Sigmoid colon (tissue), 7 donors: Measurements from ENCODE around the gene ZNF771. TPM values are rescaled to one million over a fixed set of nuclear protein-coding genes. Genes with fewer than 3 reads are reported as not detected.
A peak's percentile ranks its signal among the peaks of the same experiment; 100 is the strongest.

Experiments used
- DNase-seq: peaks from one replicate; pipeline ENCODE4 v3.0.0-alpha.2; 2019
- H3K27ac ChIP-seq, 4 donors: fragments of 200-600 bp; sonication (generic); one replicate each; pipeline ENCODE4 v1.5.1; 2016 to 2019; ENCODE audit warnings: mild to moderate bottlenecking in 1 of 4
- H3K27me3 ChIP-seq, 3 donors: fragments of 200-600 bp; sonication (generic); one replicate each; pipeline ENCODE4 v1.5.1; 2019; ENCODE audit warnings: mild to moderate bottlenecking in 1 of 3
- H3K36me3 ChIP-seq, 4 donors: fragments of 200-600 bp; sonication (generic); one replicate each; pipeline ENCODE4 v1.5.1; 2016 to 2019
- H3K4me1 ChIP-seq, 4 donors: fragments of 200-600 bp; sonication (generic); one replicate each; pipeline ENCODE4 v1.5.1; 2017 to 2019
- H3K4me3 ChIP-seq, 4 donors: fragments of 200-600 bp; sonication (generic); one replicate each; pipeline ENCODE4 v1.5.1; 2017 to 2019; ENCODE audit warnings: mild to moderate bottlenecking in 2 of 4, moderate library complexity in 1 of 4
- H3K9me3 ChIP-seq, 4 donors: fragments of 200-600 bp in 3 of 4; sonication (generic) in 3 of 4; one replicate each; pipeline versions ENCODE4 v1.5.1 to v1.6.1; 2013 to 2019
- EP300 ChIP-seq, 4 donors: sonication (generic); formaldehyde crosslinking; IDR thresholded peaks; one replicate each; pipeline ENCODE4 v1.6.1; 2017; ENCODE audit warnings: antibody characterized with exemption in 4 of 4
- POLR2A ChIP-seq, 2 donors: fragments of 450-650 bp; IDR thresholded peaks; one replicate each; pipeline ENCODE4 v1.6.1; 2016; ENCODE audit warnings: antibody characterized with exemption in 2 of 2, mild to moderate bottlenecking in 2 of 2, moderate library complexity in 2 of 2
- POLR2AphosphoS5 ChIP-seq, 4 donors: sonication (generic); formaldehyde crosslinking; IDR thresholded peaks; one replicate each; pipeline ENCODE4 v1.6.1; 2017; ENCODE audit warnings: antibody characterized with exemption in 4 of 4
- WGBS, 2 donors: extraction: QIAGEN DNeasy Blood & Tissue Kit; methylation state at CpG; one replicate each; pipeline ENCODE4 v1.1.7; 2013; 5-methylcytosine and 5-hydroxymethylcytosine counted together
- intact Hi-C: fragments of 100-400 bp; cut with DNase I; formaldehyde crosslinking; loops from one replicate; pipeline ENCODE4 v1.15.1; 2023
- polyA plus RNA-seq, 3 donors: library from polyadenylated mRNA; stranded (reverse); fragments of 200-250 nt; gene quantifications; one replicate each; pipeline ENCODE4 v1.2.3, GENCODE V29; 2013
- total RNA-seq, 4 donors: library from RNA; depleted of rRNA; stranded (reverse); fragments of >200 nt; gene quantifications; one replicate each; pipeline ENCODE4 v1.1.0, GENCODE V29; 2016
- TF ChIP-seq, protein P1 (sequence below), 4 experiments: fragments of 450-650 bp in 3 of 4; fragments of 200-600 bp in 1 of 4; IDR thresholded peaks; one replicate each; pipeline ENCODE4 v1.5.1; 2016 to 2019; ENCODE audit warnings: antibody characterized with exemption in 4 of 4, mild to moderate bottlenecking in 3 of 4, moderate library complexity in 2 of 4
- donor health status: healthy with polysubstance abuse.
- donor health status: Bipolar disorder and iron deficiency.
- donor health status: healthy.

The ZNF771 gene
- total and polyA plus RNA-seq, 7 donors = 2.5 to 30.7 (median 17.4) TPM

DNA sequence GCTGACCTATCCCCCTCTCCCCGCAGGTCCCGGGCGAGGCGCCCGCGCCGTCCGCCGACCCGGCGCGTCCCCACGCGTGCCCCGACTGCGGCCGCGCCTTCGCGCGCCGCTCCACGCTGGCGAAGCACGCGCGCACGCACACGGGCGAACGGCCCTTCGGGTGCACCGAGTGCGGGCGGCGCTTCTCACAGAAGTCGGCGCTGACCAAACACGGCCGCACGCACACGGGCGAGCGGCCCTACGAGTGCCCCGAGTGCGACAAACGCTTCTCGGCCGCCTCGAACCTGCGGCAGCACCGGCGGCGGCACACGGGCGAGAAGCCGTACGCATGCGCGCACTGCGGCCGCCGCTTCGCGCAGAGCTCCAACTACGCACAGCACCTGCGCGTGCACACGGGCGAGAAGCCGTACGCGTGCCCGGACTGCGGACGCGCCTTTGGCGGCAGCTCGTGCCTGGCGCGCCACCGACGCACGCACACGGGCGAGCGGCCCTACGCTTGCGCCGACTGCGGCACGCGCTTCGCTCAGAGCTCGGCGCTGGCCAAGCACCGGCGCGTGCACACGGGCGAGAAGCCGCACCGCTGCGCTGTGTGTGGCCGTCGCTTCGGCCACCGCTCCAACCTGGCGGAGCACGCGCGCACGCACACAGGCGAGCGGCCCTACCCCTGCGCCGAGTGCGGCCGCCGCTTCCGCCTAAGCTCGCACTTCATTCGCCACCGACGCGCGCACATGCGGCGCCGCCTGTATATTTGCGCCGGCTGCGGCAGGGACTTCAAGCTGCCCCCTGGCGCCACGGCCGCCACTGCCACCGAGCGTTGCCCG, 10.3 kb downstream of the ZNF771 start:
- Histone ChIP-seq H3K9me3 (no peaks in the 10 kb centered on the region), H3K4me1 (peaks cover 0 to 14% (median 12%) of the 10 kb centered on the region in 4 donors), H3K4me3 (peak overlapping the region; percentile 33 to 72 (median 57)), H3K27me3 (no peaks in the 10 kb centered on the region), H3K36me3 (peaks cover 0 to 19% (median under 1%) of the 10 kb centered on the region in 4 donors), H3K27ac (peak overlapping the region; percentile 83 to 89 (median 88))
- intact Hi-C loops = no loop called here
- WGBS, 2 donors = 1 to 2% methylated on average over 140 of the region's 140 CpGs
- TF ChIP-seq POLR2AphosphoS5 (IDR thresholded peaks at IDR 0.05) = peak; percentile 15 to 41 (median 30)
- TF ChIP-seq POLR2A (IDR thresholded peaks at IDR 0.05) = no peak
- TF ChIP-seq EP300 (IDR thresholded peaks at IDR 0.05) = no peak
- TF ChIP-seq, protein P1, sequence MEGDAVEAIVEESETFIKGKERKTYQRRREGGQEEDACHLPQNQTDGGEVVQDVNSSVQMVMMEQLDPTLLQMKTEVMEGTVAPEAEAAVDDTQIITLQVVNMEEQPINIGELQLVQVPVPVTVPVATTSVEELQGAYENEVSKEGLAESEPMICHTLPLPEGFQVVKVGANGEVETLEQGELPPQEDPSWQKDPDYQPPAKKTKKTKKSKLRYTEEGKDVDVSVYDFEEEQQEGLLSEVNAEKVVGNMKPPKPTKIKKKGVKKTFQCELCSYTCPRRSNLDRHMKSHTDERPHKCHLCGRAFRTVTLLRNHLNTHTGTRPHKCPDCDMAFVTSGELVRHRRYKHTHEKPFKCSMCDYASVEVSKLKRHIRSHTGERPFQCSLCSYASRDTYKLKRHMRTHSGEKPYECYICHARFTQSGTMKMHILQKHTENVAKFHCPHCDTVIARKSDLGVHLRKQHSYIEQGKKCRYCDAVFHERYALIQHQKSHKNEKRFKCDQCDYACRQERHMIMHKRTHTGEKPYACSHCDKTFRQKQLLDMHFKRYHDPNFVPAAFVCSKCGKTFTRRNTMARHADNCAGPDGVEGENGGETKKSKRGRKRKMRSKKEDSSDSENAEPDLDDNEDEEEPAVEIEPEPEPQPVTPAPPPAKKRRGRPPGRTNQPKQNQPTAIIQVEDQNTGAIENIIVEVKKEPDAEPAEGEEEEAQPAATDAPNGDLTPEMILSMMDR (IDR thresholded peaks at IDR 0.05) = peak in 1 of 4 experiments; percentile 26
- peak; percentile 92 for DNase-seq

DNA sequence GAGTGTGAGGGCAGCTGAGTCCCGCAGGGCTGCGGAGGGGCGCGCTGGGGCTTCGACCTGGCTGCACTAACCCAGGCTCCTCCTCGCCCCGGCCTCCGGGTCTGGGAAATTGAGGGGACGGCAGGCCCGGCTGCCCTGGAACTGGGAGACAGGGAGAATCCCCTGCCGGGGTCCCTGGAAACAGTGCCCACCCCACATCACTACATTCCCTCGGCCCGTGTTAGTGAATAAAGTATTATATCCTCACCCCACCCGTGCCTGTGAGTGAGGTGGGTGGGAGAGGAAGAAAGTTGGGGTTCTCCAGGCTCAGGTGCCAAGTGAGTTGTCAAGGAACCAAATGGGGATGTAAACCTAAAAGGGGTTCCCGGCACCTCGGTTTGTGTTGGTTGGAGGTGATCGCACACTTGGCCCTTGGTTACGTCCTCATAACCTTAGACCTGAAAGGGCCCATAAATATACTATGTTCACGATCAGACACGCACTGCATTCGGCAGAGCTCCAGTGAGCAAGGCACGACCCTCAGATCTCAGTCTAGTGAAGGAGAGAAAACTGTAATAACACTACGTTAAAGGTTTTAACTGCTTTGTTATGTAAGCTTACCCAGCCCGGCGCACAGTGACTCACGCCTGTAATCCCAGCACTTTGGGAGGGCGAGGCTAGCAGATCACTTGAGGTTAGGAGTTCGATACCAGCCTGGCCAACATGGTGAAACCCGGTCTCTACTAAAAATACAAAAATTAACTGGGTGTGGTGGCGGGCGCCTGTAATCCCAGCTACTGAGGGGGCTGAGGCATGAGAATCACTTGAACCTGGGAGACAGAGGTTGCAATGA, 11.2 kb downstream of the ZNF771 start:
- H3K27me3 ChIP-seq = no peaks in the 10 kb centered on the region
- TF ChIP-seq POLR2AphosphoS5 (IDR thresholded peaks at IDR 0.05) (no peak), POLR2A (IDR thresholded peaks at IDR 0.05) (no peak), EP300 (IDR thresholded peaks at IDR 0.05) (no peak)
- TF ChIP-seq, protein P1 (IDR thresholded peaks at IDR 0.05) = no peak
- H3K36me3 ChIP-seq = peaks cover 0 to 19% (median 3%) of the 10 kb centered on the region in 4 donors
- intact Hi-C loops = no loop called here
- no peaks in the 10 kb centered on the region for H3K9me3 ChIP-seq
- H3K4me3 ChIP-seq = peak overlapping the region; percentile 33 to 72 (median 57)
- no peak for DNase-seq
- H3K4me1 ChIP-seq = peaks cover 0 to 14% (median 12%) of the 10 kb centered on the region in 4 donors
- peak overlapping the region; percentile 83 to 89 (median 88) for H3K27ac ChIP-seq
- WGBS, 2 donors = 32 to 58% methylated on average over 31 of the region's 31 CpGs

DNA sequence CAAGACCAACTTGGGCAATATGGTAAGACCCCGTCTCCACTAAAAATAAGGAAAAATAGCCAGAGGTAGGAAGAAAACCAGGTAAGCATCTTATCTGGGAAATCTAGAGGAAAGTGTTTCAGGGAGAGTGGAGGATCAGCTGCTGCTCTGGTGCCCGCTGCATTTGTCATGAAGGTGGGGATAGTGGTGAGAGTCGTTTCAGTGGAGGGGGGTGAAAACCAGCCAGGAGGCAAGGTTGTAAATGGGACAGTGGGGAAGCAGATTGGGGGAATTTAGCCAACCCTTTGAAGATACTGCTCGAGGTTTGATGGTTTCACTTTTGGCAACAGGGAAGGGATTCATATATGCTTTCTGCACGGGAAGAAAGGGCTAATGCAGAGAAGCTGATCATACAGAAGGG, 13.6 kb downstream of the ZNF771 start:
- H3K9me3 ChIP-seq = no peaks in the 10 kb centered on the region
- no peak for TF ChIP-seq EP300 (IDR thresholded peaks at IDR 0.05)
- no peak for TF ChIP-seq POLR2A (IDR thresholded peaks at IDR 0.05)
- H3K4me3 ChIP-seq = no peak overlapping the region
- H3K36me3 ChIP-seq = peaks cover 0 to 27% (median 7%) of the 10 kb centered on the region in 4 donors
- H3K27ac ChIP-seq = no peak overlapping the region
- 64 to 74% methylated on average over 5 of the region's 5 CpGs for WGBS, 2 donors
- no peaks in the 10 kb centered on the region for H3K27me3 ChIP-seq
- intact Hi-C loops = no loop called here
- no peak for DNase-seq
- peaks cover 0 to 14% (median 12%) of the 10 kb centered on the region in 4 donors for H3K4me1 ChIP-seq

DNA sequence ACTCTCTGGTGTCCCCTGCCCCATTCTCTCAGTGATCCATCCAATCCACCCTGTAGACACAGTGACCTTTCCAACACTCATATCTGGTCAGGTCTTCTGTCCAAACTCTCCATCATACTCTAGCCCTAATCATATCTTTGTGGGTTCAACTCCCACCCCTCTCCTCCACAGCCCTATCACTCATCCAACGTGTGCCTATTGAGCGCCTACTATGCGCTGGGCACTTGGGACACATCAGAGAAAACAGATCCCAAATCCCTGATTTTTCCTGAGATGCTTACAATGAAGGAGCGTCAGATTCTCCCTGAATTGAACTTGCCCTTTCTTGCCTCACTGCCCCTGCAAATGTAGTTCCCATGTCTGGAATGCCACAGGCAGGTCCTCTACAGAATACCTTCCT, 20.6 kb downstream of the ZNF771 start:
- peak overlapping the region in 1 of 4 donors; percentile 83 for H3K27ac ChIP-seq

More for the DNA sequence above, 20.6 kb downstream of the ZNF771 start:
- no peak overlapping the region for H3K4me3 ChIP-seq
- H3K27me3 ChIP-seq = no peaks in the 10 kb centered on the region
- TF ChIP-seq EP300 (IDR thresholded peaks at IDR 0.05) = no peak
- no peak for TF ChIP-seq POLR2AphosphoS5 (IDR thresholded peaks at IDR 0.05)
- TF ChIP-seq POLR2A (IDR thresholded peaks at IDR 0.05) = no peak
- TF ChIP-seq, protein P1 (IDR thresholded peaks at IDR 0.05) = no peak
- H3K9me3 ChIP-seq = no peaks in the 10 kb centered on the region
- WGBS, 2 donors = 86 to 94% methylated on average over 4 of the region's 4 CpGs
- intact Hi-C loops = no loop called here
- H3K4me1 ChIP-seq = peaks cover 0 to 21% (median 16%) of the 10 kb centered on the region in 4 donors
- H3K36me3 ChIP-seq = peaks cover 0 to 25% (median 4%) of the 10 kb centered on the region in 4 donors
- DNase-seq = no peak
